ENCODE results near the gene NDUFS6.
A peak's percentile ranks its signal among the peaks of the same experiment; 100 is the strongest.

The NDUFS6 gene

GRCh38 chr5:1771149-1772065 is 29.8 kb upstream of the NDUFS6 start:
- no peak for TF ChIP-seq CTCF (IDR thresholded peaks at IDR 0.05; ENCODE audit: low read depth, low read length)
- DNase-seq (ENCODE audit: extremely low read depth, low read depth) = no peak

GRCh38 chr5:1772634-1773033 is 28.6 kb upstream of the NDUFS6 start:
- peak; percentile 29 for TF ChIP-seq CTCF (IDR thresholded peaks at IDR 0.05; ENCODE audit: low read depth, low read length)
- no peak for DNase-seq (ENCODE audit: extremely low read depth, low read depth)

- DNase-seq (ENCODE audit: extremely low read depth, low read depth) = no peak
- no peak for TF ChIP-seq CTCF (IDR thresholded peaks at IDR 0.05; ENCODE audit: low read depth, low read length)
Measured at GRCh38 chr5:1776831-1777230, 24.4 kb upstream of the NDUFS6 start.

GRCh38 chr5:1777281-1778137 is 23.7 kb upstream of the NDUFS6 start:
- TF ChIP-seq CTCF (IDR thresholded peaks at IDR 0.05; ENCODE audit: low read depth, low read length) = no peak
- no peak for DNase-seq (ENCODE audit: extremely low read depth, low read depth)

- no peak for TF ChIP-seq CTCF (IDR thresholded peaks at IDR 0.05; ENCODE audit: low read depth, low read length)
- DNase-seq (ENCODE audit: extremely low read depth, low read depth) = no peak
Measured at GRCh38 chr5:1778138-1779020, 22.8 kb upstream of the NDUFS6 start.

GRCh38 chr5:1779021-1779680 is 22.1 kb upstream of the NDUFS6 start:
- no peak for DNase-seq (ENCODE audit: extremely low read depth, low read depth)
- no peak for TF ChIP-seq CTCF (IDR thresholded peaks at IDR 0.05; ENCODE audit: low read depth, low read length)
